Stimulated activated CD4-positive, alpha-beta T cell treated with anti-CD3 and anti-CD28 coated beads, Interleukin-4, amount 100 ng/mL, for 1 hour (primary cell): ENCODE results near the gene BDP1.
A peak's percentile ranks its signal among the peaks of the same experiment; 100 is the strongest.
"Not testable (repeated sequence)": the region's sequence is repeated elsewhere in the genome, so short reads cannot be mapped to it uniquely, and the experiment has no call there.

Source experiments
- DNase-seq: peaks from one replicate; pipeline ENCODE4 v3.0.0-alpha.2; 2020

BDP1 gene, protein sequence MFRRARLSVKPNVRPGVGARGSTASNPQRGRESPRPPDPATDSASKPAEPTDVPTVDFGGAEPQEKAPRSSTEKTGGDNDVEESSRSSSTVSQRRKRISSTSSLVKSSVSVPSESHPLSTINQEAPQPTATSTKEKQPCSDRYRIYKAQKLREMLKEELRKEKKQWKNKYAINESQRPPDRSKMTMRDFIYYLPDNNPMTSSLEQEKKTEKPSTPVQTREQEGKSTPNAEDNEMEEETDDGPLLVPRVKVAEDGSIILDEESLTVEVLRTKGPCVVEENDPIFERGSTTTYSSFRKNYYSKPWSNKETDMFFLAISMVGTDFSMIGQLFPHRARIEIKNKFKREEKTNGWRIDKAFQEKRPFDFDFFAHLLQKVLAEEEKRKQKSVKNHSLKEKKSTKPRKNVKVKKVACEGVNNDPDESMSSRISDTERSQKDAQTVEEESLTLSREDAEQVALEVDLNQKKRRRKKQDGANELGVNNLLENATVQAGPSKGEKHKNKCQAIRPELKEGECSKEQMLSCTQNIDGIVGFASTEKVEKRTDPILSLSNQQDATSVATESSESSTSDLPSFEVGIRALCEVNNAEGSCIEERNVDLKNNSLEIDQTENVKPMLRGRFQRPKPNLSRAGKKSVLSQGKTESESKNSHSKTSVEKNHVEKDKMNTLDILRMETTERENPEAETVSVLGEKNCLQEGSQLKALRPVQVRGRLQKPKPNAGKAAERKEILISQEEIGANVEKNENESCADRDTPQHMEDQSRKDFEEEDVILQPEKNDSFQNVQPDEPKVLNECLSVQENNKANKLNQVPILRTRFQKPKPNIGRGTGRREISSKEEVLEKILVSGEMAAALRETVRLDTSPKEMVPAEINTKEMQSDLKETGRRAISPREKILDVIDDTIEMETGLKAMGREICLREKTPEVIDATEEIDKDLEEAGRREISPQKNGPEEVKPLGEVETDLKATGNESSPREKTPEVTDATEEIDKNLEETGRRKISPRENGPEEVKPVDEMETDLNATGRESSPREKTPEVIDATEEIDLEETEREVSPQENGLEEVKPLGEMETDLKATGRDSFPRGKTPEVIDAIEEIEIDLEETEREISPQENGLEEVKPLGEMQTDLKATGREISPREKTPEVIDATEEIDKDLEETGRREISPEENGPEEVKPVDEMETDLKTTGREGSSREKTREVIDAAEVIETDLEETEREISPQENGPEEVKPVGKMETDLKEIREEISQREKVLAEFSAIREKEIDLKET (N-terminal part only)

DNA sequence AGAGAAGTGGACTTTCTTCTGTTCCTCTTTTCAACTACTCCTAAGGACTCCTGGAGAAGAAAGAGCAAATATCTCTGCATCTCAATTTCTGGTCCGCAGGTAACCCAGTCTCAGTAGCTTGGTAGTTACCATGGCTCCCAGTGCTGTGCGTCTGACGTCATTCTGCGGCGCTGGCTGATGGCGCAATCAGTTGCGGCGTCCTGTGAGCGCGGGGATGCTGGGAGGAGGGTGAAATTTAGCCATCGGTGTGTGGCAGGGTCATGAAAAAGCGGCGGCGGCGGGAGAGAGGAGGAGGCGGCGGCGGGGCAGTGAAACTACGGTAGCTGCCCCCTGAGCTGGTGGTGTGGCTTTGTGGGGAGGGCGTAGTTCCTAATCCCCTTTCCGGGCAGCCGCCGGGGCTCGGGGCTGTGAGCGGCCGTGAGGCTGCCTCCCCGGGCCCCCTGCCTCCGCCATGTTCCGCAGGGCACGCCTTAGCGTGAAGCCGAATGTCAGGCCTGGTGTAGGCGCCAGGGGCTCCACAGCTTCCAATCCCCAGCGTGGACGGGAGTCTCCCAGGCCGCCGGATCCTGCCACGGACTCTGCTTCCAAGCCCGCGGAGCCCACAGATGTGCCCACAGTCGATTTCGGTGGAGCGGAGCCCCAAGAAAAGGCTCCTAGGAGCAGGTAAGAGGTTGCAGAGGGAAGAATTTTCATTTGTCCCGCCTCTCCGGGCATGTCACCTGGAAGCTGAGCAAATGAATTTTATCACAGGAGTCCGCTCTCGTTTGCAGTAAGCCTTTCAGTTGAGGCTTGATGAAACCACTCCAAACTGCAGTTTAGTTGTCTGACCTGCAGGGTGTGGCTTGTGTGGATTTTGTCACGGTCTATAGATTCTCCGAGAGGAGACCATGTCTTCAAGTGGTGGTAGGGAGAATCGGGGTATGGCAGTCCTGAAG, at the start of gene BDP1:
BDP1 (plus strand) TSS at position 225 of the 935 bp plus-strand sequence; CDS start at position 452, 227 bp downstream.
- DNase-seq, result peak; percentile 98

DNA sequence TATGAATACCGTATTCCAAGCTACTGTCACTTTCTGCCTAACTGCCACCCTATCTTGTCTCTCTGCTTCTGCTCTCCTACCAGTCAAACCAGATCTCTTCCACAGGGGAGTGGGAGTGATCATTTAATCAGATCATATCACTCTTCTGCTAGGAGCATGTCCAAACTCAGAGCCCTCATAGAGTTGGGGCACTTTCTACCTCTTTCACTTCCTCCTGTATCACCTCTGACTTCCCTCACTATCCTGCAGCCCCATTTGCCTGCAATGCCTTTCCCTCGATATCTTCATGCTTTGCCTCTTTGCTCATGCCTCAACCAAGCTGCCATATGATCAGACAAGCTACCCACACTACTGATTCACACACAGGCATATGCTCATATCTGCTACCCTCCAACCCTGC, 45.4 kb upstream of the BDP1 start:
- DNase-seq, result not testable (repeated sequence)

DNA sequence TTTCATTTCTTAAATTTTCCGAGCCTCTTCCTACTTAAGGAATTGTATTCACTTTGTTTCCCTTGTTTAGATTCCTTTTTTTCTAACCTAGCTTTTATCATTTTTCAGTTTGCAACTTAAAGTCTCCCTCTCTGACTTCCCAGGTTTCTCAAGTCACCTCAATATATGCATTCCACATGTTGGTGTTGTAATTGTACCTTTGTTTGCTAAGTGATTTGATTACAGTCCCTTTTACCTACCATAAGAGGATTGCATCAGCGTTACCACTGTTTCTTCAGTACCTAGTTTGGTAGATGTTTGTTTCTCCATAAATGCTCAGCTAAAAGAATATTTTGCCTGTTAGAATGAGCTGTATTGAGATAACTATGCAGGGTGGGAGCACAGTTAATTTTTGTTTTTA, 39.8 kb upstream of the BDP1 start:
- not testable (repeated sequence) for DNase-seq

DNA sequence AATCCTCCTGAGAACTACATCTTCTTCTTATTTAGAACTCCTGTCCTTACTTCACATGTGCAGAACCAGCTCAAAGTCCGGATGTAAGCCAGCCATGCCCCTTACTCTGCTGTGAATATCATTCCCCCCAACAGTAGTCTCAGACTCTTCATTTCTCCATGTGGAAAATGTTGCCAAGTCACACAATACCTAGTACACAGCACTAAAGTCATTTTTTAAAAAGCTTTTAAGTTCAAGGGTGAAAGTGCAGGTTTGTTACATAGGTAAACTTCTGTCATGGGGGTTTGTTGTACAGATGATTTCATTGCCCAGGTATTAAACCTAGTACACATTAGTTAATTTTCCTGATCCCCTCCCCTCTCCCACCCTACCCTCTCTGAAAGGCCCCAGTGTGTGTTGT, 37.4 kb upstream of the BDP1 start:
- DNase-seq, result not testable (repeated sequence)

DNA sequence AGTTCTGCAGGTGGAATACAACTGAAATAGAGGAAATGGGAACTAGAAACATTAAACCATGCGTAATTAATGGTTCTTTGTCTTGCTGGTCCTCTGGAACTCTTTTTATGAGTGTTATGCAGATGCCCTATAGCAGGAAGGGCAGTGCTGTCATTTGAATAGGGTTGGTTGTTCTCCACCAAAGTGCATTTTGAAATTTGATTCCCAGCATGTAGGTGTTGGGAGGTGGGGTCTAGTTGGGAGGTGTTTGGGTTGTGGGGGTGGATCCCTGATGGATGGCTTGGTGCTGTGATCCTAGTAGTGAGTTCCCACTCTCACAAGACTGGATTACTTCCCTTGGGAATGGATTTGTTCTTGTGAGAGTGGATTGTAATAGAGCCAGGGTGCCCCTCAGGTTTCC, 34.2 kb upstream of the BDP1 start:
- not testable (repeated sequence) for DNase-seq

DNA sequence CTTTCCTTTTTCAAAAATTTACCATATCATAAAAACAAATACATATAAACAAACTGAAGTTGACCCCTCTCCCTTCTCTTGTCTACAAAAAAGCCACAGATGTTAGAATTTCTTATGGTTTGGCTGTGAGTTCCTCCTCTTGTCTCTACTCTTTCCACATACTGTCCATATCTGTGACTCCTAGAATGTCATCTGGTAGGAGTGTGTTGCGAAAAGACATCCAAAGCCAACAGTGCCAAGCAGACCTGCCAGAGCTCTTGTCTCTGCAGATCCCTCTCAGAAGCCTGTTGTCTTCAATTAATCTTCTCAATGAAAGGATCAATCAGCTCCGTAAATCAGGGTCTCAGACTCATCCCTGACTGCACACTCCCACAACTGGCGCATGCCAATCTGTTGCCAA, 31.6 kb upstream of the BDP1 start:
- DNase-seq, result not testable (repeated sequence)

DNA sequence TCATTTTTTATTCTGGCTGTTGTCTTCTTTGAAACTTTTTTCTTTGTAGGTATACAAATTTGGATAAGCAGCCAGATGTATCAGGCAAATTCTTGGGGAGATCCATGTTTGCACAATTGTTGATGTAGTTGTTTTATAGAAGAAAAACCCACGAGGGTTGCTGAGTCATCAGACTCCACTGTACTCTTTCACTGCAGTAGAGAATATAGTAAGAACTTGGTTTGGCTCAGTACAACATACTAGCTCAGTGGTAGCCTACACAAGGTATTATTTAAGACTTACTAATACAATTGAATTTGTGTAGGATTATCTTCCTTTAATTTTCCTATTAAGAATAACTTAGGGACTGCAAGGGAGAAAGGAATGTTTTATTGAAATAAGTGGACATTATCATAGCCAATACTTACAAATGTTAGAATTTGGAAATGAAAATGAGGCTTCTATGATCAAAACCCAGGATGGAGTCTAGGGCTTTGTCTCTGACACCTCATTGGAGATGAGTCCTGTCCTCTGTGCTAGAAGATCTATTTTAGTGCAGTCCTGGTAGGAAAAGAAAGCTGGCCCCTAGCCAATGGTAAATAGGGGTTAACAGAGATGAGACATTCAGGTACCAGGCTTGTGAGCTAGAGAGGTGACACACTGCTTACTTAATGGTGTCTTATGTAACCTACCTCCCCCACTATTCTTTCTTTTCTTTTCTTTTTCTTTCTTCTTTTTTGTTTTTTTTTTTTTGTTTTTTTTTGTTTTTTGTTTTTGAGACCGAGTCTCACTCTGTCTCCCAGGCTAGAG, 28.6 kb upstream of the BDP1 start:
- not testable (repeated sequence) for DNase-seq

DNA sequence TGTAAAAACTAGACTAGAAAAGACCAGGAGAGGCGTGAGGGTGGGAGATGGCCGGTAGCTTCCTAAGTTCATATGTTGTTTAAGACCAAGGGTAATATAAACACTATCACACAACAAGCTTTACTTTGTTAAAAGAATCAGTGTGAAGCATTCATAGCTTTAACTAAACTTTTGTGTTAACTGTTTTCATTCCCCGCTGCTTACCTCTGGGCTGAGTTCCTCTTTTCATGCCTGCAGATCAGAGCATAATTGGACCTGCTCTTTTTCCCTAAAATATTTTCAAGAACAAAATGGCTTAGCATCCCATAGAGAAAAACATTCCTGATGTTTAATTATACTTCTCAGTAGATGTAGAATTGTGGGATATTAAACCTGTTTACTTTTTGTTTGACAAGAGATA, 23.0 kb upstream of the BDP1 start:
- not testable (repeated sequence) for DNase-seq

DNA sequence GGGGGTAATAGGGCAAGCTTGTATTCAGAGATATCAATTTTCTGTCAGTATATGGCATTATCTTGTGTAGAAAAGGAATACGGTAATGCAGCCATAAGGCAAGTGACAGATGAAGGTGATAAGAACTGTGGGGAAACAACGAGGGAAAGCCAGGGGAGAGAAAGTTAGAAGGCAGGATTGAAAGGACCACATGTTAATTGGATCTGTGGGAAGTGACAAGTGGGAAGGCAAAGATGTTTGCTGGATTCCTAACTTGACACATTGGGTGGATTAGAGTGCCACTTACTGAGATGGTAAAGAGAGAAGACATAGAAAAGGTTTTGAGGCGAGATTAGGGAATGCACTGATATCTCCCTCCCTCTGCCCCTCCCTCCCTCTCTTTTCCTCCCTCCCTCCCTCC, 20.6 kb upstream of the BDP1 start:
- not testable (repeated sequence) for DNase-seq

DNA sequence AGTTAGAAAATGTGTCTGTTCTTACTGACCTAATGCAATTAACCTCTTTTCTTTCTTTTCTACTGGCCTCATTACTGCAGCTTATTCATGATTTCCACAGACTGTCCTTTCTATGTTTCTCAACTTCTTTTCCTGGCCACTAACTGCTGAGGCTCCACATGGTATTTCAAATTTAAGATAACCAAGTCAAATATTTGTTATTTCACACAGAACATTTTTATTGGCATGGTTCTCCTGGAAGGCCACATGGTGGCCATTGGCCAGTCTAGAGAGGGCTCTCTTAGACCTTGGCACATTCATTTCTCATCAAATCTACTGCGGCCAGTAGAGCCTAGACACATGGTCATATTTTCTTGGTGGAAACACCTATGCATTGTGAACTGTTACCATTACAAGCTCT, 13.9 kb upstream of the BDP1 start:
- not testable (repeated sequence) for DNase-seq

DNA sequence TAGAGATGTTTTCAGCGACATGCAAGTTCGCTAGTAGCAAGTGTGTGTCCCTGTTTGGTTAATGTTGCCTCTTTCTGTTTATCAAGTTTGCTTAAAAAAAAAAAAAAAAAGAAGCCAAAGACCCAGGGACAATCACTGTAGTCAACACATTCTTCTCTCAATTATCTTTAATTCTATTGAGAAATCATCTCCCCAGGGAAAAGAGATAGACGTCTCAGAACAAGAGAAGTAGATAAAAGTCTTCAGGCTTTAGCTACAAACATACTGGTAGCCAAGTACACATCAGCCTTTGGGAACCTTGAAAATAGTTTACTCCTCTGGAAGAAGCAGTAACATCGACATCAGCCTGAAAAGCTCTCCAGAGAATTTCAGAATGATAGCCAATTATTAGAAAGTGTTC, 11.6 kb upstream of the BDP1 start:
- DNase-seq, result not testable (repeated sequence)

DNA sequence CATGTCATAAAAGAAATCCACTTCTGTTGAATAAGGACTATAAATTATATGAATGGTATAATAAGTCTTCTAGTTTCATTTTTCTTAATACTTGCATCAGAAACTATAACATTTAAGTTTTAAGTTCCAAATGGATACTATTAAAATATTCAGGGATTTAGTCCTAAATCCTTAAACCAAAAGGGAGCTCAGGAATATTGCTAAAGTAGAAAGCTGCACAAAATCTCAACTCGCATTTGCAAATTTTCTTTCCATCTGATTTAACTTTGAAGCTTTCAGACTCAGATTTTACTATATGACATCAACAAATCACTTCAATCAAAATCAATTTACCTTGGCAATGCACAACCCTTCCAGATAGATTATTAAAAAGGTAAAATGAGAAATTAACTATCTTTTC, 10.4 kb upstream of the BDP1 start:
- not testable (repeated sequence) for DNase-seq

DNA sequence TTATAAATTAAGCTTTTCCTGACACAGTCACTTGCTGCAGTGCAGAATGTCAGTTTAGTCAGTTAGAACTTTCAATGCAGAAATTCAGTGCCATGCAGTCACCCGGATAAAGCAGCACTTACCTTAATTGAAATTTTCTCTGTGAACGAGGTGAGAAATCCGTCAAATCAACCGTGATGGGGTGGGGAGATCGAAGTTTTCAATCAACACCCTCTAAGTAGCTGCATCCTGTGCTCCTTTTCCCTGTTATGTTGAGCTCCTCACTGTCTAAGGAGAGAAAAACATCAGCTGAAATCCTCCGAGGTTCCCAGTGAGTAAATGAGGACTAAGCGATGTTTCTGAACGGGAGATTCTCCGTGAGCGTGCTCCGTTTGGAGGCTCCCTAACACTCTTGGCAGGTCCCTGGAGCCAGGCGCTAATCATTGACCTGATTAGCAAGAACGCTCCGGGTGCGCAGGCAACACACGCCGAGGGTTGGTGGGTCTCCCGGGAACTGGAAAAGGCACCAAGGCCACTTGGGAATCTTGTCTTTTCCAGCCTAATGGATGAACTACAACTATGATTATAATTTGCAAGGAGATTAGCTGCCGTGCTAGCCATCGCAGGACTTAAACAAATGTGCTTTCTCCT, 9.8 kb upstream of the BDP1 start:
- not testable (repeated sequence) for DNase-seq

DNA sequence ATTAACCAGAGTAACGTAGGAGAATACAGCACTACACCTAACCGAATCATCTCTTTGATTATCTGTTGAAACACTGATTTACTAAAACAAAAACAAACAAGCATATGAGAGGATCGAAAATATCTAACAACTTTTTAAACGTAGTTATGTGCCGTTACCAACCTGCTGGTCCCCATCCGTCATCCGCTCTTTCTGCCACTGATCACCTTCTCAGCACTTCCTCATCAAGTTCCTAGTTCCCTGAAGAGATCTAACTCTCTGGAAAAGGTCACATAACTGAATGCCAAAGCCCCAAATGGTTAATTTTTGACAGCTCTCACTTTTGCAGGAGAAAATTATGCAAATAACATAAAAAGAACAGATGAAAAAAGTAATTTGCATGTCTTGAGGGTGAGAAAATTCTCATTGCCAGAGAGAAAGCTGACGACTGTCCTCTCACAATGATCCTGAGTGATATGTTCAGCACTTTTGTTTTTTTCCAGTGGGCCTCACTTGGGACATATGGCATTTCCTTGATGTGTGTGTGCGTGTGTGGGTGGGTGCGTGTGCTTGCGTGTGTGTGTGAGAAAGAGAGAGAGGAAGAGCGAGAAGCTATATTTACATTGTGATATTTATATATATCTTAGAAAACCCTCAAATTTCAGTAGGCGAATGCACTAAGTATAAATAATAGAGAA, 8.8 kb upstream of the BDP1 start:
- DNase-seq, result not testable (repeated sequence)

DNA sequence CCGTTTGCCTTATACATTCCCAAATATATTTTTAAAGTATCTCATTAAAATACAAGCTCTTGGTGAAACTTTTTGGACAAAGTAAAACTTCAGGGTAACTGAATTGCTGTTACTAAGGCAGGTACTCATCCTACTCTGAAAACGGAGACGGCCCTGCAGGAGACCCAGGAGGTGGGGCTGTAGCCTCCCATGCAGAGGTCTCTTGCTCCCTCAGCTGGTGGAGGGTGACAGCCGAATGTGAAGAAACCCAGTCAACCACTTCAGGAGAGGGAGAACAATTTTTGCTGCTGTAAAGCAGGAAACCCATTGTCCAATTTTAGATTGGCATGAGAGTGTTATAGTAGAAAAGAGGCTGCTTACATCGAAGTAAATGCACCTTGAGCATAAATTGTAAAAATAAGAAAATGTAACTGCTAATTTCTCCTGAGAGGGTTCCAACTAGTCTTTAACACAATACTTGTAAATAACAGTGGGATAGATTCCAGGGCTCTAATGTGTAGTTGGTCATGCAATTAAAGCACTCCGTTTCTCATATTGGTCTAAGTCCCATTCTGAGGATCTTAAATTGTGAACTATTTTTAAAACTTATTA, 8.1 kb upstream of the BDP1 start:
- peak; percentile 44 for DNase-seq

DNA sequence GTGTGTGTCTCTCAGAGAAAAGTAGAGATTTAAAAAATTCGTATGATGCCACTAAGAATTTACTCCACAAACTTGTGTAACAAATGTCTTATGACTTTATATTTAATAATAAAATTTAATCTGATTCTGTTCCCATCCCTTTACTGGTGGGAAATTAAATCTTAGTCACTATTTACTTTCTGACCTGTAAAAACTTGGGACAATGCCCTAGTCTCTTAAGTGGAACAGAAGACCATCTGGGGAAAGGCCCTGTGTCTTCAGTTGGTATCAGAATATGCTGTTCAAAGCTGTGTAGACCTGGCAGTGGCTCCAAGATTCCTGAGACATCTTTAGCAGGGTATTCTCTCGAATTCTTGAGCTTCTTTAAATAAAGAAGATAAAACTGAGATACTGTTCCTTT, 2.6 kb upstream of the BDP1 start:
- no peak for DNase-seq

DNA sequence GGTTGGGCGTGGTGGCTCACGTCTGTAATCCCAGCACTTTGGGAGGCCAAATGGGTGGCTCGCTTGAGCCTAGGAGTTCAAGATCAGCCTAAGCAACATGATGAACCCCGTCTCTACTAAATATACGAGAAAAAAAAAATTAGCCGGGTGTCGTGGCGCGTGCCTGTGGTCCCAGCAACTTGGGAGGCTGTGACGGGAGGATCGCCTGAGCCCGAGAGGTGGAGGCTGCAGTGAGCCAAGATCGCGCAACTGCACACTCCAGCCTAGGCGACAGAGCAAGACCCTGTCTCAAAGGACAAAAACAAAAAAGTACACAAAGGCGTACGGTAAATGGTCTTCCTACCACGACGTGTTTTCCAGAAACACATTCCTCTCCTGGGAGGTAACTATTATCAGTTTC, 538 bp upstream of the BDP1 start:
- DNase-seq, result no peak

DNA sequence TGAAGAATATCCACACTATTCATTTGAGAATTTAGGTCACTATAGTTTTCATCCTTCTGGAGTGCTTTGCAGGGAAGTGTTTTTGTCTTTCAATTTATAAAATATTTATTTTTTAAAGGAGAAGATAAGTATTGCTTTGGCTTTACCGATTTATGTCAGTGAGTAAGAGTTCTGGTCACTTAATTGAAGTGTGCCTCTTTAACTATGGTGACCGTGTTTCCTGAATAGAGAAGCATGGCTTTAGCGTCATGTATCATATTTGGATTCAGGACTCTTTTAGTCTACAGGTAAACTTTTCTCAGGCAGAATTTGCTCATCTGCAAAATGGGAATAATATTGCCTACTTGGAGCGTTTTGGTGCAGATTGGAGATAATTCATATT, 902 bp downstream of the BDP1 start:
- DNase-seq, result no peak

DNA sequence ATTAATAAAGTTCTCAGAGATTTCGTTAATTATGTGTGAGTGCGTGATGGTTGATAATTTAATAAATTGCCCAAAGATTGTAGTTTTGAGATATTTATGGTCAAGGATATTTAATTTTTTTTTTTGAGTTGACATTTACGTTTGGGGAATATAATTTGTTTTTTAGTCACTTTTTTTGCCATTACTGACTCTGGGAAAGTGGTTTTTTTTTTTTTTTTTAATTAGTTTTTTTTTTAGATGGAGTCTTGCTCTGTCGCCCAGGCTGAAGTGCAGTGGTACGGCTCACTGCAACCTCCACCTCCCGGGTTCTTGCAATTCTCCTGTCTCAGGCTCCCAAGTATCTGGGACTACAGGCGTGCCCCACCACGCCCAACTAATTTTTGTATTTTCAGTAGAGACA, 1.7 kb downstream of the BDP1 start:
- no peak for DNase-seq

DNA sequence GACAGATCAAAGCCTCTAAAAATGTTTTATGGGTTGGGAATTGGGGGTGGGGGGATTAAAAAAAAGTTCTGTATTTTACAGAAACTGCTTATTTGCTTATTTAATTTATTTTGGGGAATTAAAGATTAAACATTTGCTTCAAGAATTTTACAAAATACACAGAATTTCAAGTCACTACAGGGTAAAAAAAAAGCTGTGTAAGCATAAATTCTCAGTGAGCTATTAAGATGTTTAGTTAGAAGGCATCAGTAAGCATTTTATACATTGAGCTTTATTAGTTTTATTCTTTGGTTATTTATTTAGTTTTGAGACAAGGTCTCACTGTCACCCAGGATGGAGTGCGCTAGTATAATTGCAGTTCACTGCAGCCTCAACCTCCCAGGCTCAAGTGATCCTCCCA, 5.2 kb downstream of the BDP1 start:
- no peak for DNase-seq
